HEK293T (cell line): Measurements from ENCODE around the gene LZTFL1.

Experiments
- CTCF ChIA-PET: fragments of 350-600 bp; formaldehyde crosslinking; extraction: SDS; loops from one replicate; lab custom pipeline; 2021; ENCODE audit warnings: antibody characterized with exemption, inconsistent platforms; lab: Yijun Ruan, JAX
- POLR2A ChIA-PET: fragments of 350-600 bp; formaldehyde crosslinking; extraction: SDS; loops from one replicate; lab custom pipeline; 2020; ENCODE audit warnings: antibody characterized with exemption, inconsistent platforms; lab: Yijun Ruan, JAX
- DNase-seq: peaks from one replicate; pipeline ENCODE4 v3.0.0; 2012; ENCODE audit warnings: mixed read lengths; ENCODE audit errors: extremely low spot score
- ARNT ChIP-seq: fragments of 450-650 bp; IDR thresholded peaks from 2 replicates; pipeline ENCODE4 v1.6.1; 2017; ENCODE audit warnings: mild to moderate bottlenecking
- BHLHE40 ChIP-seq: fragments of 450-650 bp; IDR thresholded peaks from 2 replicates; pipeline ENCODE4 v1.6.1; 2016; ENCODE audit warnings: mild to moderate bottlenecking, moderate library complexity, borderline replicate concordance
- CTBP1 ChIP-seq: fragments of 450-650 bp; IDR thresholded peaks from 2 replicates; pipeline ENCODE4 v1.6.1; 2016; ENCODE audit warnings: borderline replicate concordance
- ELF4 ChIP-seq: fragments of 450-650 bp; IDR thresholded peaks from 2 replicates; pipeline ENCODE4 v1.6.1; 2017; ENCODE audit warnings: antibody characterized with exemption
- FOXA1 ChIP-seq: fragments of 450-650 bp; IDR thresholded peaks from 2 replicates; pipeline ENCODE4 v1.6.1; 2016; ENCODE audit warnings: mild to moderate bottlenecking
- FOXK2 ChIP-seq: fragments of 450-650 bp; IDR thresholded peaks from 2 replicates; pipeline ENCODE4 v1.6.1; 2016; ENCODE audit warnings: mild to moderate bottlenecking
- FOXM1 ChIP-seq: fragments of 450-650 bp; IDR thresholded peaks from 2 replicates; pipeline ENCODE4 v1.6.1; 2017; ENCODE audit warnings: mild to moderate bottlenecking, borderline replicate concordance
- HDGF ChIP-seq: fragments of 450-650 bp; IDR thresholded peaks from 2 replicates; pipeline ENCODE4 v1.6.1; 2017; ENCODE audit warnings: antibody characterized with exemption, borderline replicate concordance
- L3MBTL2 ChIP-seq: fragments of 450-650 bp; conservative IDR thresholded peaks from 2 replicates; pipeline ENCODE4 v1.6.1; 2016; ENCODE audit warnings: mild to moderate bottlenecking
- LEF1 ChIP-seq: fragments of 450-650 bp; IDR thresholded peaks from 2 replicates; pipeline ENCODE4 v1.6.1; 2017; ENCODE audit warnings: mild to moderate bottlenecking, borderline replicate concordance
- NFRKB ChIP-seq: fragments of 450-650 bp; IDR thresholded peaks from 2 replicates; pipeline ENCODE4 v1.6.1; 2016; ENCODE audit warnings: mild to moderate bottlenecking, moderate library complexity
- PKNOX1 ChIP-seq: fragments of 450-650 bp; IDR thresholded peaks from 2 replicates; pipeline ENCODE4 v1.6.1; 2016
- SP1 ChIP-seq: fragments of 450-650 bp; IDR thresholded peaks from 2 replicates; pipeline ENCODE4 v1.6.1; 2017
- SUZ12 ChIP-seq: fragments of 450-650 bp; IDR thresholded peaks from 2 replicates; pipeline ENCODE4 v1.6.1; 2016; ENCODE audit warnings: mild to moderate bottlenecking
- TARDBP ChIP-seq: fragments of 450-650 bp; IDR thresholded peaks from 2 replicates; pipeline ENCODE4 v1.6.1; 2016
- ZNF384 ChIP-seq: fragments of 450-650 bp; IDR thresholded peaks from 2 replicates; pipeline ENCODE4 v1.6.1; 2016

The LZTFL1 gene

GRCh38 chr3:45792516-45793172 lies 49.3 kb downstream of the LZTFL1 start:
- ChIA-PET POLR2A (no interaction called here), CTCF (no interaction called here)
- TF ChIP-seq TARDBP = no peak
- no peak for DNase-seq

- TF ChIP-seq NFRKB (no peak), HDGF (no peak), FOXK2 (no peak), BHLHE40 (no peak), TARDBP (no peak), ARNT (no peak), SP1 (no peak), PKNOX1 (no peak), LEF1 (no peak), FOXA1 (no peak), FOXM1 (no peak)
- CTCF ChIA-PET = no interaction called here
- no peak for DNase-seq
- POLR2A ChIA-PET = no interaction called here
Measured at GRCh38 chr3:45792036-45792435, 49.9 kb downstream of the LZTFL1 start.

- ChIA-PET POLR2A (no interaction called here), CTCF (no interaction called here)
- TF ChIP-seq NFRKB = no peak
- TF ChIP-seq LEF1 = no peak
- no peak for TF ChIP-seq TARDBP
- TF ChIP-seq FOXK2 = no peak
- TF ChIP-seq CTBP1 = no peak
- no peak for TF ChIP-seq SUZ12
- no peak for TF ChIP-seq SP1
- TF ChIP-seq ARNT = no peak
- no peak for DNase-seq
Measured at GRCh38 chr3:45790596-45790995, 51.3 kb downstream of the LZTFL1 start.

- ChIA-PET POLR2A (no interaction called here), CTCF (interaction anchor here (0.6 kb wide), 1 partner anchor 167 kb away, joined by 4 read pairs; no protein-coding TSS in a partner anchor)
- DNase-seq = no peak
- TF ChIP-seq HDGF = no peak
- no peak for TF ChIP-seq SP1
- no peak for TF ChIP-seq TARDBP
- no peak for TF ChIP-seq ZNF384
- no peak for TF ChIP-seq BHLHE40
Measured at GRCh38 chr3:45789235-45789812, 52.6 kb downstream of the LZTFL1 start.

GRCh38 chr3:45787551-45787950 lies 54.4 kb downstream of the LZTFL1 start:
- no peak for DNase-seq
- no peak for TF ChIP-seq L3MBTL2
- TF ChIP-seq CTBP1 = no peak
- CTCF ChIA-PET = no interaction called here
- POLR2A ChIA-PET = interaction anchor here (0.6 kb wide), 1 partner anchor 65 kb away, joined by 3 read pairs; no protein-coding TSS in a partner anchor

GRCh38 chr3:45786801-45787495 lies 55.0 kb downstream of the LZTFL1 start:
- POLR2A ChIA-PET = no interaction called here
- no peak for TF ChIP-seq LEF1
- TF ChIP-seq FOXK2 = no peak
- TF ChIP-seq SUZ12 = no peak
- TF ChIP-seq ARNT = no peak
- no peak for TF ChIP-seq TARDBP
- TF ChIP-seq ELF4 = no peak
- TF ChIP-seq ZNF384 = no peak
- CTCF ChIA-PET = no interaction called here

GRCh38 chr3:45785605-45786150 lies 56.2 kb downstream of the LZTFL1 start:
- ChIA-PET POLR2A (no interaction called here), CTCF (no interaction called here)
- TF ChIP-seq L3MBTL2 = no peak
- TF ChIP-seq BHLHE40 = no peak
- no peak for TF ChIP-seq HDGF
- no peak for TF ChIP-seq ELF4
- TF ChIP-seq NFRKB = no peak
- no peak for TF ChIP-seq CTBP1
- no peak for TF ChIP-seq FOXM1
- no peak for TF ChIP-seq TARDBP
- no peak for TF ChIP-seq SUZ12
- no peak for TF ChIP-seq FOXA1
- no peak for TF ChIP-seq ZNF384
- TF ChIP-seq LEF1 = no peak
- TF ChIP-seq ARNT = no peak
- TF ChIP-seq PKNOX1 = no peak
- no peak for TF ChIP-seq FOXK2
- no peak for TF ChIP-seq SP1
- DNase-seq = no peak

More at GRCh38 chr3:45786801-45787495, 55.0 kb downstream of the LZTFL1 start:
- no peak for DNase-seq
